NB4 (cell line): Measurements from ENCODE around the gene CACNA1B.

Experiments used
- MYC ChIP-seq: IDR thresholded peaks from 2 replicates; pipeline ENCODE4 v1.6.1; 2011; ENCODE audit warnings: low read depth, low read length
- POLR2A ChIP-seq: IDR thresholded peaks from 2 replicates; pipeline ENCODE4 v1.6.1; 2011; ENCODE audit warnings: mild to moderate bottlenecking; ENCODE audit not compliant: insufficient read length; ENCODE audit errors: extremely low read depth
- TF ChIP-seq, protein P1 (sequence below): IDR thresholded peaks from one replicate; pipeline ENCODE4 v1.5.1; 2012; ENCODE audit warnings: low read depth, low read length
- TF ChIP-seq, protein P2 (sequence below): IDR thresholded peaks from 2 replicates; pipeline ENCODE4 v1.6.1; 2011; ENCODE audit warnings: low read depth, low read length

DNA sequence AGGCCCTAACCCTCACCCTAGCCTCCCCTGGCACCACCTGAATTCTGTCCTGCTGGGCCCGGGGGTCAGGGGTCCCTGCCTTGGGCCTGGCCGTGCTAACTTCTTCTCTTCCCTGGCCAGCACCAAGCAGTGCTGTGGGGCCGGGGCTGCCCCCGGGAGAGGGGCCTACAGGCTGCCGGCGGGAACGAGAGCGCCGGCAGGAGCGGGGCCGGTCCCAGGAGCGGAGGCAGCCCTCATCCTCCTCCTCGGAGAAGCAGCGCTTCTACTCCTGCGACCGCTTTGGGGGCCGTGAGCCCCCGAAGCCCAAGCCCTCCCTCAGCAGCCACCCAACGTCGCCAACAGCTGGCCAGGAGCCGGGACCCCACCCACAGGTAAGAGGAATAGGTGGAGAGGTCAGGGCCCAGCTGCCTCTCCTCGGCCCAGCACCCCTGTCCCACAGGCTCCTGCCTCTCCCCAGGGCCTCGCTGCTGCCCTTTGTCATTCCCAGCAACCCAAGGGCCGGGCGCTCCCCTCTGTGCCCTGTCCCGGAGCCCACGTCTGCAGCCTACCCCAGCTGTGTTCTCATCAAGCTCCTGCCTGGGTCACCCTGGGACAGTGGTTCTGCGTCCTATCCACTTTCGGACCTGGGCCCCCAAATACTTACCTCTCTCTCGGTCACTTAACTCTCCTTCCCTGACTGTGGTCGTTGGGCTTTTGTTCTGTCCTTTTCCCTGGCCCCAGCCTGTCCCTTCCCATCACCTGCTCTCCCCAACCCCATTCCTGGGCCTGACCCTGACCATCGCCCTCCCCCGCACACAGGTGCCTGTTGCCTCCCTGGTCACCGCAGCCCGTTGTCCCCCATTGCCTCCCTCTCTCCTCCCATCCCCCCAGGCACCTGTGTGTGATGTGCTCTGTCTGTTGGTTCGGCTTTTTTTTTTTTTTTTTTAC is 243.2 kb downstream of the CACNA1B start:
- no peak for TF ChIP-seq POLR2A
- TF ChIP-seq, protein P1, sequence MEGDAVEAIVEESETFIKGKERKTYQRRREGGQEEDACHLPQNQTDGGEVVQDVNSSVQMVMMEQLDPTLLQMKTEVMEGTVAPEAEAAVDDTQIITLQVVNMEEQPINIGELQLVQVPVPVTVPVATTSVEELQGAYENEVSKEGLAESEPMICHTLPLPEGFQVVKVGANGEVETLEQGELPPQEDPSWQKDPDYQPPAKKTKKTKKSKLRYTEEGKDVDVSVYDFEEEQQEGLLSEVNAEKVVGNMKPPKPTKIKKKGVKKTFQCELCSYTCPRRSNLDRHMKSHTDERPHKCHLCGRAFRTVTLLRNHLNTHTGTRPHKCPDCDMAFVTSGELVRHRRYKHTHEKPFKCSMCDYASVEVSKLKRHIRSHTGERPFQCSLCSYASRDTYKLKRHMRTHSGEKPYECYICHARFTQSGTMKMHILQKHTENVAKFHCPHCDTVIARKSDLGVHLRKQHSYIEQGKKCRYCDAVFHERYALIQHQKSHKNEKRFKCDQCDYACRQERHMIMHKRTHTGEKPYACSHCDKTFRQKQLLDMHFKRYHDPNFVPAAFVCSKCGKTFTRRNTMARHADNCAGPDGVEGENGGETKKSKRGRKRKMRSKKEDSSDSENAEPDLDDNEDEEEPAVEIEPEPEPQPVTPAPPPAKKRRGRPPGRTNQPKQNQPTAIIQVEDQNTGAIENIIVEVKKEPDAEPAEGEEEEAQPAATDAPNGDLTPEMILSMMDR = no peak
- TF ChIP-seq, protein P2, sequence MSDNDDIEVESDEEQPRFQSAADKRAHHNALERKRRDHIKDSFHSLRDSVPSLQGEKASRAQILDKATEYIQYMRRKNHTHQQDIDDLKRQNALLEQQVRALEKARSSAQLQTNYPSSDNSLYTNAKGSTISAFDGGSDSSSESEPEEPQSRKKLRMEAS = no peak
- TF ChIP-seq MYC = no peak
